DOHH2 (cell line): ENCODE results near the gene MAPK12.
A peak's percentile ranks its signal among the peaks of the same experiment; 100 is the strongest.

ENCODE experiments used
- H3F3A ChIP-seq: fragments of 200-600 bp; sonication (generic), shearing (Covaris generic); 2 replicates; pipeline ENCODE4 v1.6.0; 2016; ENCODE audit warnings: antibody characterized with exemption, mild to moderate bottlenecking; ENCODE audit not compliant: control insufficient read depth, insufficient read depth
- H3K27ac ChIP-seq: fragments of 200-600 bp; sonication (generic); 2 replicates; pipeline ENCODE4 v1.5.1; 2014; ENCODE audit warnings: low read depth, mild to moderate bottlenecking, low read length, moderate library complexity
- H3K27me3 ChIP-seq: fragments of 200-600 bp; sonication (generic); 2 replicates; pipeline ENCODE4 v1.6.1; 2014; ENCODE audit warnings: mild to moderate bottlenecking, low read length, mixed read lengths; ENCODE audit not compliant: control insufficient read depth
- H3K36me3 ChIP-seq: fragments of 200-600 bp; sonication (generic); 2 replicates; pipeline ENCODE4 v1.6.1; 2014; ENCODE audit warnings: mild to moderate bottlenecking, low read length, moderate library complexity, mixed read lengths; ENCODE audit not compliant: control insufficient read depth
- H3K4me1 ChIP-seq: fragments of 200-600 bp; sonication (generic); 2 replicates; pipeline ENCODE4 v1.6.1; 2014; ENCODE audit warnings: mild to moderate bottlenecking, low read length, mixed read lengths; ENCODE audit not compliant: control insufficient read depth
- H3K4me2 ChIP-seq: fragments of 200-600 bp; sonication (generic); 2 replicates; pipeline ENCODE4 v1.6.0; 2014; ENCODE audit warnings: mild to moderate bottlenecking, low read length, moderate library complexity
- H3K4me3 ChIP-seq: fragments of 200-600 bp; sonication (generic); 2 replicates; pipeline ENCODE4 v1.5.1; 2014; ENCODE audit warnings: mild to moderate bottlenecking, low read length, mixed read lengths
- H3K79me2 ChIP-seq: fragments of 200-600 bp; sonication (generic); 2 replicates; pipeline ENCODE4 v1.6.1; 2014; ENCODE audit warnings: mild to moderate bottlenecking, low read length, mixed read lengths; ENCODE audit not compliant: control insufficient read depth
- H3K9me2 ChIP-seq: fragments of 200-600 bp; sonication (generic); replicated peaks from 2 replicates; pipeline ENCODE4 v1.6.1; 2014; ENCODE audit warnings: mild to moderate bottlenecking, low read length, mixed read lengths; ENCODE audit not compliant: control insufficient read depth
- H3K9me3 ChIP-seq: fragments of 200-600 bp; sonication (generic); 2 replicates; pipeline ENCODE4 v1.6.1; 2014; ENCODE audit warnings: antibody characterized with exemption, low read length, mixed read lengths; ENCODE audit not compliant: control insufficient read depth, insufficient read depth
- H4K20me1 ChIP-seq: fragments of 200-600 bp; sonication (generic); 2 replicates; pipeline ENCODE4 v1.6.0; 2014; ENCODE audit warnings: low read depth, mild to moderate bottlenecking, antibody characterized with exemption, low read length, moderate library complexity; ENCODE audit not compliant: control insufficient read depth, insufficient read depth
- EZH2phosphoT487 ChIP-seq: fragments of 200-600 bp; sonication (generic); IDR thresholded peaks from 2 replicates; pipeline ENCODE4 v1.6.1; 2017; ENCODE audit warnings: borderline replicate concordance, mild to moderate bottlenecking, antibody characterized with exemption, low read length, moderate library complexity, mixed read lengths
- TF ChIP-seq, protein P1 (sequence below): fragments of 200-600 bp; sonication (generic); IDR thresholded peaks from one replicate; pipeline ENCODE4 v1.5.1; 2014; ENCODE audit warnings: antibody characterized with exemption, mild to moderate bottlenecking, low read depth, low read length; ENCODE audit not compliant: poor library complexity, severe bottlenecking

The MAPK12 gene

DNA sequence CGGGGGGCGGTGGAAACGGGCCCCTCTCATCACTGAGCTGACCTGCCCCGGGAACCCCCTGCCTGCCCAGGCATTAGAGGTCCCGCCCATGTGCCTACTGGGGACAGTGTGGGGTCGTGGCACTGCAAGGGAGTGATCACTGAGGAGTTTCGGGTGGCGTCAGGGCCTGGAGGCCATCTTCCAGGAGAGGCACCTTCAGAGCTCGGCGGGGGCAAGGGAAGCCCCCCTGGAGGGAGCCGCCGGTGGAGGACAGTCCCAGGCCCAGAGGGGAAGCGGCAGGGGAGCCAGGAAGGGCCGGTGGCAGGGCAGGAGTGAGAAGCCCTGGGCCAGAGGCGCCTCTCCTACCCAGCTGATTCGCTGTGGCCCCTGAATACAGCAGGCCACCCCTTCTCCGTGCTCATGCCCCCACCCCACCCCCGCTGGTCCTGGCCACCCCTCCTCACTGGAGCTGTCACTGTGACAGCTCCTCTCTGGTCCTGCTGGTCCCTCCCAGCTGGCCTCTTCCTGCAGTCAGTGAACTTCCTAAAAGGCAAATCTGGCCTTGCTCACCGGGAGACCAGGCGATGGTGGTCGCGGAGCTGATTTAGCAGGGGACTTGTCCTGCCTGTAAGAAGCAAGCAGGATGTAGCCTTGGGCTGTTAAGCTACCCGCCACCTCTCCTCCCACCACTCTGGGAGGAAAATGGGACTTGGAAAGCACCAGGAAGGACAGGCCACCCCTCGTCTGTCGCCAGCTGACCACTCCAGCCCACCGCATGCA is 10.7 kb upstream of the MAPK12 start:
- Histone ChIP-seq H3K4me2 (peak overlapping the region; percentile 86; the same call in 1 of the 2 replicates), H3K79me2 (no peaks in the 10 kb centered on the region), H3K4me3 (no peak overlapping the region), H3K9me3 (peaks cover 8% of the 10 kb centered on the region; the same call in 1 of the 2 replicates), H3K36me3 (peaks cover 27% of the 10 kb centered on the region), H3K4me1 (peaks cover 52% of the 10 kb centered on the region), H3K9me2 (no peaks in the 10 kb centered on the region), H3F3A (peaks cover 13% of the 10 kb centered on the region), H4K20me1 (peaks cover 3% of the 10 kb centered on the region; the same call in 1 of the 2 replicates), H3K27ac (no peak overlapping the region), H3K27me3 (0 out of 2 replicates have a peak, but pooled peaks cover 3% of the 10 kb centered on the region)
- TF ChIP-seq, protein P1, sequence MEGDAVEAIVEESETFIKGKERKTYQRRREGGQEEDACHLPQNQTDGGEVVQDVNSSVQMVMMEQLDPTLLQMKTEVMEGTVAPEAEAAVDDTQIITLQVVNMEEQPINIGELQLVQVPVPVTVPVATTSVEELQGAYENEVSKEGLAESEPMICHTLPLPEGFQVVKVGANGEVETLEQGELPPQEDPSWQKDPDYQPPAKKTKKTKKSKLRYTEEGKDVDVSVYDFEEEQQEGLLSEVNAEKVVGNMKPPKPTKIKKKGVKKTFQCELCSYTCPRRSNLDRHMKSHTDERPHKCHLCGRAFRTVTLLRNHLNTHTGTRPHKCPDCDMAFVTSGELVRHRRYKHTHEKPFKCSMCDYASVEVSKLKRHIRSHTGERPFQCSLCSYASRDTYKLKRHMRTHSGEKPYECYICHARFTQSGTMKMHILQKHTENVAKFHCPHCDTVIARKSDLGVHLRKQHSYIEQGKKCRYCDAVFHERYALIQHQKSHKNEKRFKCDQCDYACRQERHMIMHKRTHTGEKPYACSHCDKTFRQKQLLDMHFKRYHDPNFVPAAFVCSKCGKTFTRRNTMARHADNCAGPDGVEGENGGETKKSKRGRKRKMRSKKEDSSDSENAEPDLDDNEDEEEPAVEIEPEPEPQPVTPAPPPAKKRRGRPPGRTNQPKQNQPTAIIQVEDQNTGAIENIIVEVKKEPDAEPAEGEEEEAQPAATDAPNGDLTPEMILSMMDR, result no peak
- TF ChIP-seq EZH2phosphoT487, result no peak

DNA sequence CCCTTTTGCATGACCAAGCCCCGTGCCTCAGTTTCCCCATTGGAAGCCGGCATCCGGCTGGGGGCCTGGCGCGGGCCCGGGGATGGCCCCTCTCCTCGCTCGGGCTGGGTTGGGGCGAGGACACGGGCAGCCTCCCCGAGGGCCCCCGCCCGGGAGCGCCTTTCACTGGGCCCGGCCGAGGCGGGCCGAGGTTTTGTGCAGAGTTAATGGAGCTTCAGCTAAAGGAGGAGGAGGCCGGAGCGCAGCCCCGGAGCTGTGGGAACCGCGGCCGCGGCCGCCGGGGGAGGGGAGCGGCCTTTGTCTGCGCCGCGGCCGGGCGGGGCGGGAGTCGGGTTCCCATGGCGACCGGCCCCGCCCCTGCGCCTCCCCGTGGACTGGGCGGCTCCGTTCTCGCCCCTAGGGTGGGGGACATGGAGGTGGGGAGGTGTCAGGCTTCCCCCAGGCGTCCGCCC is 10.1 kb upstream of the MAPK12 start:
- peaks cover 22% of the 10 kb centered on the region for H3K36me3 ChIP-seq
- peaks cover 10% of the 10 kb centered on the region for H3F3A ChIP-seq
- peak overlapping the region; percentile 75 for H3K4me3 ChIP-seq
- peak overlapping the region; percentile 86 for H3K4me2 ChIP-seq
- no peaks in the 10 kb centered on the region for H3K79me2 ChIP-seq
- H4K20me1 ChIP-seq, result peaks cover 3% of the 10 kb centered on the region; the same call in 1 of the 2 replicates
- H3K9me3 ChIP-seq, result peaks cover 8% of the 10 kb centered on the region; the same call in 1 of the 2 replicates
- no peaks in the 10 kb centered on the region for H3K9me2 ChIP-seq
- H3K27ac ChIP-seq, result no peak overlapping the region
- H3K27me3 ChIP-seq, result 0 out of 2 replicates have a peak, but pooled peaks cover 3% of the 10 kb centered on the region
- TF ChIP-seq, protein P1, result peak; percentile 6
- no peak for TF ChIP-seq EZH2phosphoT487
- H3K4me1 ChIP-seq, result peaks cover 50% of the 10 kb centered on the region

DNA sequence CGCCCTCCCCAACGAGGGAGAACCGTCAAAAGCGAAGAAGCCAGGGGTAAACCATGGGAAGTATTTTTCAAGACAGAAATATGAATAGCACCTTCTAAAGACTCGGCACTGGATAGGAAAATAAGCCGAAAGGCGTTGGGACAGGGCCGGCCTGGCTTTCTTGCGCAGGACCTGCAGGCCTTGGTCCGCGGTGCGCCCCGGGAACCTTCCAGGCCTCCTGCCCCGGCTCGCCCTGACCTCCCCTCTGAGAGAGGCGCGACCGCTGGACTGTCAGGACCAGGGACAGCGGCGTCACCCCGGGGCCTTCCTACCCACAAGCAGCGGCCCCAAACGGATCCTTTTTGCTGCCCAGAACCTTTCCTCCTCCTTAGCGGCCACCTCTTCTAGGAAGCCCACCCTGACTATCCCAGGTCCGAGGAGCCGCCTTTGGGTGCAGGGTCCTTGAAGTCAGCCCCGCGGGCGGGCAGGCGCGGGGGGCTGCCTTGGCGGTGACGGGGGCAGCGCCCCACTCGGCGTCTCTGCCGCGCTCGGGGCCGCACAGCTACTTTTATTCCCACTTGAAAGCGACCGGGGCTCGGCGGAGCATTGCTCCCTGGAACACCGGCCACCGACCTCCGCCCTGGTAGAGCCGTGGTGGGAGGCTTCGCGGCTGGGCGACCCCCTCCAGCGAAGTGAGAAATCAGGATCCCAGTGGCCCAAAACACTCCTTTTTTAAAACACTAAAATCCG is 9.3 kb upstream of the MAPK12 start:
- Histone ChIP-seq H3K4me2 (peak overlapping the region; percentile 86), H3F3A (peaks cover 6% of the 10 kb centered on the region; the same call in 1 of the 2 replicates), H3K9me3 (peaks cover 1% of the 10 kb centered on the region; the same call in 1 of the 2 replicates), H3K79me2 (no peaks in the 10 kb centered on the region), H3K36me3 (peaks cover 15% of the 10 kb centered on the region), H3K27ac (0 out of 2 replicates have a peak overlapping the region, but pooled peaks have one; percentile 12), H4K20me1 (peaks cover 3% of the 10 kb centered on the region; the same call in 1 of the 2 replicates), H3K4me3 (peak overlapping the region; percentile 75), H3K9me2 (no peaks in the 10 kb centered on the region), H3K4me1 (peaks cover 43% of the 10 kb centered on the region), H3K27me3 (0 out of 2 replicates have a peak, but pooled peaks cover 3% of the 10 kb centered on the region)
- no peak for TF ChIP-seq EZH2phosphoT487
- TF ChIP-seq, protein P1, result peak; percentile 13
